HG03175 (cell line): ENCODE data around the gene SRSF8.
A peak's percentile ranks its signal among the peaks of the same experiment; 100 is the strongest.
"Not testable (repeated sequence)": the region's sequence is repeated elsewhere in the genome, so short reads cannot be mapped to it uniquely, and the experiment has no call there.

Experiments
- ATAC-seq: cut with Tn5 transposase; IDR thresholded peaks from one replicate; pipeline ENCODE4 v1.9.1; 2021; ENCODE audit warnings: mild to moderate bottlenecking, moderate library complexity; ENCODE audit not compliant: unreplicated experiment

The SRSF8 gene

GRCh38 chr11:95066716-95067038 lies at the start of gene SRSF8:
TSS of gene SRSF8 (plus strand) at chr11:95066919. CDS start at chr11:95067227, 308 bp downstream.
- peak; percentile 36 for ATAC-seq

GRCh38 chr11:95021468-95021867 lies 45.3 kb upstream of the SRSF8 start:
- ATAC-seq: not testable (repeated sequence)

- no peak for ATAC-seq
Observed at GRCh38 chr11:95024958-95025357, 41.8 kb upstream of the SRSF8 start, which contains the start of gene KDM4E. TSS of gene KDM4E (plus strand) at chr11:95025258. CDS start at chr11:95025558, 300 bp downstream.

- not testable (repeated sequence) for ATAC-seq
Observed at GRCh38 chr11:95025594-95025993, 41.1 kb upstream of the SRSF8 start.

GRCh38 chr11:95028357-95028756 lies 38.4 kb upstream of the SRSF8 start:
- no peak for ATAC-seq

- ATAC-seq: no peak
Observed at GRCh38 chr11:95033051-95033450, 33.7 kb upstream of the SRSF8 start.

- no peak for ATAC-seq
Observed at GRCh38 chr11:95035316-95035715, 31.4 kb upstream of the SRSF8 start.

GRCh38 chr11:95037356-95038035 lies 29.2 kb upstream of the SRSF8 start:
- ATAC-seq: not testable (repeated sequence)

- ATAC-seq: no peak
Observed at GRCh38 chr11:95042239-95042638, 24.5 kb upstream of the SRSF8 start.

- ATAC-seq: no peak
Observed at GRCh38 chr11:95042906-95043305, 23.8 kb upstream of the SRSF8 start.

GRCh38 chr11:95044010-95044409 lies 22.7 kb upstream of the SRSF8 start:
- ATAC-seq: no peak

GRCh38 chr11:95045812-95046211 lies 20.9 kb upstream of the SRSF8 start:
- ATAC-seq: no peak

- not testable (repeated sequence) for ATAC-seq
Observed at GRCh38 chr11:95049122-95049521, 17.6 kb upstream of the SRSF8 start, which contains the start of gene KDM4F. TSS of gene KDM4F (plus strand) at chr11:95049422.

GRCh38 chr11:95050595-95051202 lies 16.0 kb upstream of the SRSF8 start:
- ATAC-seq: no peak

- no peak for ATAC-seq
Observed at GRCh38 chr11:95054356-95054755, 12.4 kb upstream of the SRSF8 start.

GRCh38 chr11:95055283-95055897 lies 11.3 kb upstream of the SRSF8 start:
- ATAC-seq: peak; percentile 96

- no peak for ATAC-seq
Observed at GRCh38 chr11:95057959-95058358, 8.8 kb upstream of the SRSF8 start.

- ATAC-seq: no peak
Observed at GRCh38 chr11:95058621-95059020, 8.1 kb upstream of the SRSF8 start.

GRCh38 chr11:95059046-95059445 lies 7.7 kb upstream of the SRSF8 start:
- no peak for ATAC-seq

GRCh38 chr11:95065336-95065735 lies 1.4 kb upstream of the SRSF8 start:
- no peak for ATAC-seq

GRCh38 chr11:95067039-95067840 lies 521 bp downstream of the SRSF8 start:
- peak; percentile 66 for ATAC-seq
